GM23338 (cell line): ENCODE results near the gene AP1G1. TPM values are rescaled to one million over a fixed set of nuclear protein-coding genes. Genes with fewer than 3 reads are reported as not detected.
A peak's percentile ranks its signal among the peaks of the same experiment; 100 is the strongest.

ENCODE experiments used
- ATAC-seq: fragments of 200-7000 bp; cut with Tn5 transposase; 3 replicates; pipeline ENCODE4 v1.9.1; 2020
- DNase-seq: peaks from one replicate; pipeline ENCODE4 v3.0.0-alpha.2; 2015; ENCODE audit warnings: low spot score
- H2AFZ ChIP-seq: fragments of 200-600 bp; sonication (generic); 2 replicates; pipeline ENCODE4 v1.8.0; 2016; ENCODE audit warnings: antibody characterized with exemption, mild to moderate bottlenecking, moderate library complexity
- H3F3A ChIP-seq: fragments of 200-600 bp; sonication (generic); replicated peaks from 2 replicates; pipeline ENCODE4 v1.8.0; 2017; ENCODE audit warnings: antibody characterized with exemption, mixed run types, low read depth
- H3K27ac ChIP-seq: fragments of 200-600 bp; sonication (generic); 2 replicates; pipeline ENCODE4 v1.6.1; 2016; ENCODE audit warnings: low read depth
- H3K27me3 ChIP-seq: fragments of 200-600 bp; sonication (generic); 2 replicates; pipeline ENCODE4 v1.8.0; 2016; ENCODE audit warnings: mild to moderate bottlenecking, mixed run types, moderate library complexity; ENCODE audit not compliant: insufficient read depth
- H3K36me3 ChIP-seq: fragments of 200-600 bp; sonication (generic); 2 replicates; pipeline ENCODE4 v1.8.0; 2016; ENCODE audit warnings: mild to moderate bottlenecking; ENCODE audit not compliant: insufficient read depth
- H3K4me1 ChIP-seq: fragments of 200-600 bp; sonication (generic); 2 replicates; pipeline ENCODE4 v1.8.0; 2016; ENCODE audit warnings: mild to moderate bottlenecking, moderate library complexity; ENCODE audit not compliant: insufficient read depth
- H3K4me2 ChIP-seq: fragments of 200-600 bp; sonication (generic); 2 replicates; pipeline ENCODE4 v1.7.1; 2017; ENCODE audit warnings: mixed run types
- H3K4me3 ChIP-seq: fragments of 200-600 bp; sonication (generic); 2 replicates; pipeline ENCODE4 v1.6.1; 2016; ENCODE audit warnings: mixed run types
- H3K79me2 ChIP-seq: fragments of 200-600 bp; sonication (generic); replicated peaks from 2 replicates; pipeline ENCODE4 v1.8.0; 2017; ENCODE audit warnings: mild to moderate bottlenecking; ENCODE audit not compliant: insufficient read depth
- H3K9me2 ChIP-seq: fragments of 200-600 bp; sonication (generic); 2 replicates; pipeline ENCODE4 v1.8.0; 2017; ENCODE audit not compliant: insufficient read depth
- H4K20me1 ChIP-seq: fragments of 200-600 bp; sonication (generic); replicated peaks from 2 replicates; pipeline ENCODE4 v1.8.0; 2017; ENCODE audit warnings: mild to moderate bottlenecking; ENCODE audit not compliant: insufficient read depth
- H3K27ac Mint-ChIP-seq: 2 replicates; pipeline ENCODE4 v1.8.0; 2020; ENCODE audit warnings: inconsistent platforms, mild to moderate bottlenecking, moderate library complexity, mixed read lengths
- H3K27me3 Mint-ChIP-seq: 3 replicates; pipeline ENCODE4 v1.8.0; 2022; ENCODE audit warnings: low read depth, mild to moderate bottlenecking, moderate library complexity, mixed read lengths, inconsistent platforms; ENCODE audit not compliant: insufficient read depth, poor library complexity
- H3K36me3 Mint-ChIP-seq: 3 replicates; pipeline ENCODE4 v1.8.0; 2021; ENCODE audit warnings: low read depth, mild to moderate bottlenecking, inconsistent platforms, moderate library complexity, mixed read lengths
- H3K4me1 Mint-ChIP-seq: 3 replicates; pipeline ENCODE4 v1.8.0; 2020; ENCODE audit warnings: mild to moderate bottlenecking, inconsistent platforms, mixed read lengths
- H3K4me3 Mint-ChIP-seq: 3 replicates; pipeline ENCODE4 v1.8.0; 2021; ENCODE audit warnings: moderate library complexity, mild to moderate bottlenecking, inconsistent platforms, mixed read lengths
- H3K9me3 Mint-ChIP-seq: 3 replicates; pipeline ENCODE4 v1.8.0; 2020; ENCODE audit warnings: moderate library complexity, mild to moderate bottlenecking, inconsistent platforms, mixed read lengths
- CREB1 ChIP-seq: fragments of 250-450 bp; sonication (Bioruptor Pico); IDR thresholded peaks from 2 replicates; pipeline ENCODE4 v1.5.0; 2020; ENCODE audit warnings: low read depth, mild to moderate bottlenecking, moderate library complexity
- EZH2 ChIP-seq: fragments of 200-600 bp; sonication (generic); IDR thresholded peaks from one replicate; pipeline ENCODE4 v1.8.0; 2017; ENCODE audit warnings: antibody characterized with exemption, mild to moderate bottlenecking, low read depth; ENCODE audit not compliant: unreplicated experiment
- ZNF114 ChIP-seq: fragments of 250-450 bp; sonication (Bioruptor Pico); IDR thresholded peaks from 2 replicates; pipeline ENCODE4 v1.5.0; 2020; ENCODE audit warnings: mild to moderate bottlenecking, moderate library complexity
- polyA plus RNA-seq: library from polyadenylated mRNA; unstranded; fragments of >200 nt; fragmentation: Nextera tagmentation; extraction: Ambion mirVana; gene quantifications from 2 replicates; pipeline ENCODE4 v1.2.1, GENCODE V29; 2016
- total RNA-seq: library from RNA; depleted of rRNA; stranded (reverse); fragments of >200 nt; shearing (Covaris generic); gene quantifications from 2 replicates; pipeline ENCODE4 v1.2.3, GENCODE V29; 2014
- TF ChIP-seq, protein P1 (sequence below), 2 experiments: fragments of 200-600 bp in 1 of 2; sonication (generic) in 1 of 2; conservative IDR thresholded peaks; 2 replicates each; pipeline versions ENCODE4 v1.5.1 to v1.6.1; 2016 to 2017; ENCODE audit warnings: antibody characterized with exemption in 2 of 2, low read depth in 2 of 2, mild to moderate bottlenecking in 2 of 2, moderate library complexity in 1 of 2
- TF ChIP-seq, protein P2 (sequence below): fragments of 250-450 bp; sonication (Bioruptor Pico); IDR thresholded peaks from 2 replicates; pipeline ENCODE4 v1.5.0; 2020; ENCODE audit warnings: mild to moderate bottlenecking, moderate library complexity
- TF ChIP-seq, protein P3 (sequence below): IDR thresholded peaks from one replicate; pipeline ENCODE4 v1.6.1; 2018; ENCODE audit warnings: antibody characterized with exemption; ENCODE audit not compliant: unreplicated experiment

AP1G1 gene
- total and polyA plus RNA-seq, 2 experiments from 2014 or later: 16.3 to 73.3 TPM

DNA sequence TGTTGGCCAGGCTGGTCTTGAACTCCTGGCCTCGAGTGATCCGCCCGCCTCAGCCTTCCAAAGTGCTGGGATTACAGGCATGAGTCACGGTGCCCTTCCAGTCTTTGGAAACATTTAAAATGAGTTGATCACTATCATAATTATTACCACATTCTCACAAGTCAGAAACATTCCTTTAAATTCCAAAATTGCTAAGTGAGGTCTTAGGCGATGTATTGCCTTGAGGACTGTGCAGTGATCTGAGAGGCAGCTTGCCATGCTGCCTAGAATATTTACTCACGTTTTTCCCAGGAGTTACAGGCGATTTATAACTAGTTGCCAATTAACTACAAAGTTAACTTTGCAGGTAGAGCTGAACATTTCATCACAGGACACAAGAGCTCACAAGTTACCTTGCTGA is 31.4 kb upstream of the AP1G1 start:
- DNase-seq: no peak
- Mint-ChIP-seq H3K4me3 (no peak overlapping the region), H3K36me3 (no peaks in the 10 kb centered on the region), H3K4me1 (no peaks in the 10 kb centered on the region), H3K9me3 (no peaks in the 10 kb centered on the region), H3K27ac (no peak overlapping the region), H3K27me3 (peaks cover 4% of the 10 kb centered on the region)
- peak overlapping the region; percentile 23; the same call in 1 of the 2 replicates for H2AFZ ChIP-seq
- H3K4me1 ChIP-seq: no peaks in the 10 kb centered on the region
- H3K9me2 ChIP-seq: no peaks in the 10 kb centered on the region
- H3K27ac ChIP-seq: no peak overlapping the region
- no peaks in the 10 kb centered on the region for H3K36me3 ChIP-seq
- no peak overlapping the region for H3K4me3 ChIP-seq
- no peak overlapping the region for H3K4me2 ChIP-seq
- no peaks in the 10 kb centered on the region for H3K79me2 ChIP-seq
- no peaks in the 10 kb centered on the region for H4K20me1 ChIP-seq
- TF ChIP-seq, protein P1, sequence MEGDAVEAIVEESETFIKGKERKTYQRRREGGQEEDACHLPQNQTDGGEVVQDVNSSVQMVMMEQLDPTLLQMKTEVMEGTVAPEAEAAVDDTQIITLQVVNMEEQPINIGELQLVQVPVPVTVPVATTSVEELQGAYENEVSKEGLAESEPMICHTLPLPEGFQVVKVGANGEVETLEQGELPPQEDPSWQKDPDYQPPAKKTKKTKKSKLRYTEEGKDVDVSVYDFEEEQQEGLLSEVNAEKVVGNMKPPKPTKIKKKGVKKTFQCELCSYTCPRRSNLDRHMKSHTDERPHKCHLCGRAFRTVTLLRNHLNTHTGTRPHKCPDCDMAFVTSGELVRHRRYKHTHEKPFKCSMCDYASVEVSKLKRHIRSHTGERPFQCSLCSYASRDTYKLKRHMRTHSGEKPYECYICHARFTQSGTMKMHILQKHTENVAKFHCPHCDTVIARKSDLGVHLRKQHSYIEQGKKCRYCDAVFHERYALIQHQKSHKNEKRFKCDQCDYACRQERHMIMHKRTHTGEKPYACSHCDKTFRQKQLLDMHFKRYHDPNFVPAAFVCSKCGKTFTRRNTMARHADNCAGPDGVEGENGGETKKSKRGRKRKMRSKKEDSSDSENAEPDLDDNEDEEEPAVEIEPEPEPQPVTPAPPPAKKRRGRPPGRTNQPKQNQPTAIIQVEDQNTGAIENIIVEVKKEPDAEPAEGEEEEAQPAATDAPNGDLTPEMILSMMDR (conservative IDR thresholded peaks at IDR 0.05; ENCODE audit: low read depth in 2 of 2): no peak
- TF ChIP-seq ZNF114 (no peak), CREB1 (CRISPR knock-in tag) (no peak), EZH2 (no peak)
- TF ChIP-seq, protein P2, sequence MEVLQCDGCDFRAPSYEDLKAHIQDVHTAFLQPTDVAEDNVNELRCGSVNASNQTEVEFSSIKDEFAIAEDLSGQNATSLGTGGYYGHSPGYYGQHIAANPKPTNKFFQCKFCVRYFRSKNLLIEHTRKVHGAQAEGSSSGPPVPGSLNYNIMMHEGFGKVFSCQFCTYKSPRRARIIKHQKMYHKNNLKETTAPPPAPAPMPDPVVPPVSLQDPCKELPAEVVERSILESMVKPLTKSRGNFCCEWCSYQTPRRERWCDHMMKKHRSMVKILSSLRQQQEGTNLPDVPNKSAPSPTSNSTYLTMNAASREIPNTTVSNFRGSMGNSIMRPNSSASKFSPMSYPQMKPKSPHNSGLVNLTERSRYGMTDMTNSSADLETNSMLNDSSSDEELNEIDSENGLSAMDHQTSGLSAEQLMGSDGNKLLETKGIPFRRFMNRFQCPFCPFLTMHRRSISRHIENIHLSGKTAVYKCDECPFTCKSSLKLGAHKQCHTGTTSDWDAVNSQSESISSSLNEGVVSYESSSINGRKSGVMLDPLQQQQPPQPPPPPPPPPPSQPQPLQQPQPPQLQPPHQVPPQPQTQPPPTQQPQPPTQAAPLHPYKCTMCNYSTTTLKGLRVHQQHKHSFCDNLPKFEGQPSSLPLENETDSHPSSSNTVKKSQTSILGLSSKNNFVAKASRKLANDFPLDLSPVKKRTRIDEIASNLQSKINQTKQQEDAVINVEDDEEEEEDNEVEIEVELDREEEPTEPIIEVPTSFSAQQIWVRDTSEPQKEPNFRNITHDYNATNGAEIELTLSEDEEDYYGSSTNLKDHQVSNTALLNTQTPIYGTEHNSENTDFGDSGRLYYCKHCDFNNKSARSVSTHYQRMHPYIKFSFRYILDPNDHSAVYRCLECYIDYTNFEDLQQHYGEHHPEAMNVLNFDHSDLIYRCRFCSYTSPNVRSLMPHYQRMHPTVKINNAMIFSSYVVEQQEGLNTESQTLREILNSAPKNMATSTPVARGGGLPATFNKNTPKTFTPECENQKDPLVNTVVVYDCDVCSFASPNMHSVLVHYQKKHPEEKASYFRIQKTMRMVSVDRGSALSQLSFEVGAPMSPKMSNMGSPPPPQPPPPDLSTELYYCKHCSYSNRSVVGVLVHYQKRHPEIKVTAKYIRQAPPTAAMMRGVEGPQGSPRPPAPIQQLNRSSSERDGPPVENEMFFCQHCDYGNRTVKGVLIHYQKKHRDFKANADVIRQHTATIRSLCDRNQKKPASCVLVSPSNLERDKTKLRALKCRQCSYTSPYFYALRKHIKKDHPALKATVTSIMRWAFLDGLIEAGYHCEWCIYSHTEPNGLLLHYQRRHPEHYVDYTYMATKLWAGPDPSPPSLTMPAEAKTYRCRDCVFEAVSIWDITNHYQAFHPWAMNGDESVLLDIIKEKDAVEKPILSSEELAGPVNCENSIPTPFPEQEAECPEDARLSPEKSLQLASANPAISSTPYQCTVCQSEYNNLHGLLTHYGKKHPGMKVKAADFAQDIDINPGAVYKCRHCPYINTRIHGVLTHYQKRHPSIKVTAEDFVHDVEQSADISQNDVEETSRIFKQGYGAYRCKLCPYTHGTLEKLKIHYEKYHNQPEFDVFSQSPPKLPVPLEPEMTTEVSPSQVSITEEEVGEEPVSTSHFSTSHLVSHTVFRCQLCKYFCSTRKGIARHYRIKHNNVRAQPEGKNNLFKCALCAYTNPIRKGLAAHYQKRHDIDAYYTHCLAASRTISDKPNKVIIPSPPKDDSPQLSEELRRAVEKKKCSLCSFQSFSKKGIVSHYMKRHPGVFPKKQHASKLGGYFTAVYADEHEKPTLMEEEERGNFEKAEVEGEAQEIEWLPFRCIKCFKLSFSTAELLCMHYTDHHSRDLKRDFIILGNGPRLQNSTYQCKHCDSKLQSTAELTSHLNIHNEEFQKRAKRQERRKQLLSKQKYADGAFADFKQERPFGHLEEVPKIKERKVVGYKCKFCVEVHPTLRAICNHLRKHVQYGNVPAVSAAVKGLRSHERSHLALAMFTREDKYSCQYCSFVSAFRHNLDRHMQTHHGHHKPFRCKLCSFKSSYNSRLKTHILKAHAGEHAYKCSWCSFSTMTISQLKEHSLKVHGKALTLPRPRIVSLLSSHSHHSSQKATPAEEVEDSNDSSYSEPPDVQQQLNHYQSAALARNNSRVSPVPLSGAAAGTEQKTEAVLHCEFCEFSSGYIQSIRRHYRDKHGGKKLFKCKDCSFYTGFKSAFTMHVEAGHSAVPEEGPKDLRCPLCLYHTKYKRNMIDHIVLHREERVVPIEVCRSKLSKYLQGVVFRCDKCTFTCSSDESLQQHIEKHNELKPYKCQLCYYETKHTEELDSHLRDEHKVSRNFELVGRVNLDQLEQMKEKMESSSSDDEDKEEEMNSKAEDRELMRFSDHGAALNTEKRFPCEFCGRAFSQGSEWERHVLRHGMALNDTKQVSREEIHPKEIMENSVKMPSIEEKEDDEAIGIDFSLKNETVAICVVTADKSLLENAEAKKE (CRISPR knock-in tag): no peak
- TF ChIP-seq, protein P3, sequence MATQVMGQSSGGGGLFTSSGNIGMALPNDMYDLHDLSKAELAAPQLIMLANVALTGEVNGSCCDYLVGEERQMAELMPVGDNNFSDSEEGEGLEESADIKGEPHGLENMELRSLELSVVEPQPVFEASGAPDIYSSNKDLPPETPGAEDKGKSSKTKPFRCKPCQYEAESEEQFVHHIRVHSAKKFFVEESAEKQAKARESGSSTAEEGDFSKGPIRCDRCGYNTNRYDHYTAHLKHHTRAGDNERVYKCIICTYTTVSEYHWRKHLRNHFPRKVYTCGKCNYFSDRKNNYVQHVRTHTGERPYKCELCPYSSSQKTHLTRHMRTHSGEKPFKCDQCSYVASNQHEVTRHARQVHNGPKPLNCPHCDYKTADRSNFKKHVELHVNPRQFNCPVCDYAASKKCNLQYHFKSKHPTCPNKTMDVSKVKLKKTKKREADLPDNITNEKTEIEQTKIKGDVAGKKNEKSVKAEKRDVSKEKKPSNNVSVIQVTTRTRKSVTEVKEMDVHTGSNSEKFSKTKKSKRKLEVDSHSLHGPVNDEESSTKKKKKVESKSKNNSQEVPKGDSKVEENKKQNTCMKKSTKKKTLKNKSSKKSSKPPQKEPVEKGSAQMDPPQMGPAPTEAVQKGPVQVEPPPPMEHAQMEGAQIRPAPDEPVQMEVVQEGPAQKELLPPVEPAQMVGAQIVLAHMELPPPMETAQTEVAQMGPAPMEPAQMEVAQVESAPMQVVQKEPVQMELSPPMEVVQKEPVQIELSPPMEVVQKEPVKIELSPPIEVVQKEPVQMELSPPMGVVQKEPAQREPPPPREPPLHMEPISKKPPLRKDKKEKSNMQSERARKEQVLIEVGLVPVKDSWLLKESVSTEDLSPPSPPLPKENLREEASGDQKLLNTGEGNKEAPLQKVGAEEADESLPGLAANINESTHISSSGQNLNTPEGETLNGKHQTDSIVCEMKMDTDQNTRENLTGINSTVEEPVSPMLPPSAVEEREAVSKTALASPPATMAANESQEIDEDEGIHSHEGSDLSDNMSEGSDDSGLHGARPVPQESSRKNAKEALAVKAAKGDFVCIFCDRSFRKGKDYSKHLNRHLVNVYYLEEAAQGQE: no peak
- no peaks in the 10 kb centered on the region for H3K27me3 ChIP-seq
- no peak for ATAC-seq
- H3F3A ChIP-seq: no peaks in the 10 kb centered on the region
